Measurements from ENCODE around the gene ATG3.

DNA sequence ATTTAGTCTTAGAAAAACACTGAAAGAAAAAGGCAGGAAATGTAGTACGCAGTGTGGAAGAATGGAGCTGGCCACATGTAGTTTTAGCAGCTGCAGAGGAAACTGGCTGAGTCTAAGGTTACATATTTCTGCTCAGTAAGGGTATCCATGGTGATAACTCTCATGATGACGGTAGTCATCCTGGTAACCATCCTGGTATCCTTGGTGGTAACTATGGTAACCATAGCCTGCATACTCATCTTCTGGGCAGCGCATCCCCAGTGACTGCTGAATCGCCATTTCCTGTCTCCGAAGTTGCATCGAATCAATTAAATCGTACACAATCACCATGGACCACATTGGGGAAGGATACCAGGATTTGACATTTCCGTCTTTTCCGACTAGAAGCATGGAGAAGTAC, 43.5 kb upstream of the ATG3 start:
- TF ChIP-seq CTCF (IDR thresholded peaks at IDR 0.05; ENCODE audit: borderline replicate concordance, extremely low read depth, low read length, poor library complexity, severe bottlenecking), result no peak
- no peak for TF ChIP-seq EZH2 (IDR thresholded peaks at IDR 0.05; ENCODE audit: borderline replicate concordance, low read depth, low read length, severe bottlenecking)
